HG03469 (cell line): ENCODE measurements around the gene ZEB1.

Experiments
- ATAC-seq: cut with Tn5 transposase; IDR thresholded peaks from one replicate; pipeline ENCODE4 v1.9.1; 2021; ENCODE audit warnings: mild to moderate bottlenecking, moderate library complexity, moderate number of reproducible peaks; ENCODE audit not compliant: unreplicated experiment

Gene ZEB1

GRCh38 chr10:31574577-31574976, 255.6 kb downstream of the ZEB1 start:
- ATAC-seq, result no peak

GRCh38 chr10:31578181-31578852, 259.3 kb downstream of the ZEB1 start:
- ATAC-seq, result no peak

DNA sequence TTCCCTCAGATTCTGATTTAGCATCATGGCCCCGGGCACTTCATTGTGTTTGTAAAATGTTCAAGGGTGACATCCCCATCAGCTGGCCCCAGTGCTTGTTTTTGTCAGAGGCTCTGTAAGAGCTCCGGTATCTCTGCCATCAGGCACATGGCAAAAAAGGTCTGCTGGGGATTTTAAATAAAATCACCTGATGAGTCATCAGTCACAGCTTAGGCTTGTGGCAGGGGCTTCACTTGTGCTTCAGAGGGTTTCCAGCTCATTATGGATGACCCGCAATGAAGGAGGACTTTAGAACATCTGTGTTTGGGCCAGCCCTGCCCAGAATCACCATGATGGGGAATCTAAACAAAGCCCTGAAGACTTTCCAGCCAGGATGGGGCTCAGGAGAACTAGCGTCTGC, 259.9 kb downstream of the ZEB1 start:
- ATAC-seq, result no peak
